Measurements from ENCODE around the gene HOMER2. TPM values are rescaled to one million over a fixed set of nuclear protein-coding genes. Genes with fewer than 3 reads are reported as not detected.

The HOMER2 gene
- total RNA-seq, 1 experiment from 2014 or later, result 8.8 TPM

DNA sequence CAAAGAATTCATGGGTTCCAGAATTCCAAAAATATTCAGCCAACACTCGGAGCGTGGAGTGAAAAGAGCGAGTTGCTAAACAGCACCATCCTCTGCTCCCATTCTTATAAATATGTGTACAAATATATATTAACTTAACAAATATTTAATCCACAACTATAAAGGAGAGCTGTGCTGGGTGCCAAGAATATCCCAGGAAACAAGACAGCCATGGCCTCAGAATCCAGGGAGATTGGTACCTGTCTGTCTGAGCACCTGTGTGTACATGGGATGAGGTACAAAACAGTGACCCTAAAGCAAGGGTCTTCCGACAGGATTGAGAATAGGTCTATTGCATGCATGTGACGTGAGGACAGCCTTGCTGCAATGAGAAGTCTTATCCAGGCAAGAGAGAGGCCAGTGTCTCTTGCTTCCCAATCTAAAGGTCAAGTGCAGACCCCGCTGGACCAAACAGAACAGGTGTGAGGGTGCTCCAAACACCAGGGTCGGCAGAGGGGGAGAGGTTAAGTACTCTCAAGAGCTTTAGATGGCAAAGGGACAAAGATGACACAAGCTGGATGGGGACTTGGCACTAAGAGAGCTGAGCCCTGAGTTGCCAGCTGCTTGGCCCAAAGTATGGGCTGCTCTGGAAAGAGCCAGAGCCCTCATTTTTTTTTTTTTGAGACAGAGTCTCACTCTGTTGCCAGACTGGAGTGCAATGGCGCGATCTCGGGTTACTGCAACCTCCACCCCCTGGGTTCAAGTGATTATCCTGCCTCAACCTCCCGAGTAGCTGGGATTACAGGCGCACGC is 36.2 kb downstream of the HOMER2 start:
- no peak for DNase-seq (ENCODE audit: unreplicated experiment)
- no peaks in the 10 kb centered on the region for H3K36me3 Mint-ChIP-seq (ENCODE audit: insufficient read depth, unreplicated experiment)
- TF ChIP-seq CTCF (IDR thresholded peaks at IDR 0.05; ENCODE audit: unreplicated experiment), result no peak
- peaks cover 6% of the 10 kb centered on the region for H3K4me1 Mint-ChIP-seq (ENCODE audit: insufficient read depth, unreplicated experiment)
- BruUV-seq (replicated peaks), result no TSS peak
- no peak overlapping the region for H3K4me3 Mint-ChIP-seq (ENCODE audit: unreplicated experiment)
- ChIA-PET POLR2A (no interaction called here), CTCF (interaction anchor here (1.2 kb wide), 1 partner anchor 13 kb away, joined by 3 read pairs; no protein-coding TSS in a partner anchor)
- H3K27me3 Mint-ChIP-seq (ENCODE audit: insufficient read depth, unreplicated experiment), result no peaks in the 10 kb centered on the region
- H3K27ac Mint-ChIP-seq (ENCODE audit: low read depth, unreplicated experiment), result no peak overlapping the region
- no peaks in the 10 kb centered on the region for H3K9me3 Mint-ChIP-seq (ENCODE audit: unreplicated experiment)
- intact Hi-C loops (cut with micrococcal nuclease), result no loop called here

- Mint-ChIP-seq H3K27ac (ENCODE audit: low read depth, unreplicated experiment) (no peak overlapping the region), H3K4me1 (ENCODE audit: insufficient read depth, unreplicated experiment) (peaks cover 5% of the 10 kb centered on the region), H3K4me3 (ENCODE audit: unreplicated experiment) (no peak overlapping the region), H3K36me3 (ENCODE audit: insufficient read depth, unreplicated experiment) (peaks cover 2% of the 10 kb centered on the region), H3K9me3 (ENCODE audit: unreplicated experiment) (peaks cover 2% of the 10 kb centered on the region), H3K27me3 (ENCODE audit: insufficient read depth, unreplicated experiment) (no peaks in the 10 kb centered on the region)
- intact Hi-C loops (cut with micrococcal nuclease), result no loop called here
- POLR2A ChIA-PET, result interaction anchor here (0.7 kb wide), 1 partner anchor 96 kb away, joined by 4 read pairs; no protein-coding TSS in a partner anchor
- no peak for TF ChIP-seq CTCF (IDR thresholded peaks at IDR 0.05; ENCODE audit: unreplicated experiment)
- CTCF ChIA-PET, result interaction anchor here (0.6 to 0.8 kb wide), 2 partner anchors 17 to 341 kb away, joined by 3 to 4 read pairs; no protein-coding TSS in a partner anchor
- no peak for DNase-seq (ENCODE audit: unreplicated experiment)
- BruUV-seq (replicated peaks), result no TSS peak
These were observed 38.1 kb downstream of the HOMER2 start for GRCh38 chr15:82914396-82914795.

DNA sequence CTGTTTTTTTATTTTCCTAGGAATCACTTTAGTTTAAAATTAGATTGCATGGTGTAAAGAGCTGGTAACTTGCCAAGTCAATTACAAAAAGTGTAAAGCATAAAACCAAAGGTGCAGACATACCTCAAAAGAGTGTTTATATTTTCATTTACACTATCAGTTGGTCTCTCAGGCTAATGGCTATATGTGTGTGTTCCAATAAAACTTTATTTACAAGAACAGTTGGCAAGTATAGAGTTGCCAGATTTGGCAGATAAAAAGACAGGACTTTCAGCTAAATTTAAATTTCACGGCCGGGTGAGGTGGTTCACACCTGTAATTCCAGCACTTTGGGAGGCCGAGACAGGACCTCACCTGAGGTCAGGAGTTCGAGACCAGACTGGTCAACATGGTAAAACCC is 41.1 kb downstream of the HOMER2 start:
- Mint-ChIP-seq H3K9me3 (ENCODE audit: unreplicated experiment) (peaks cover 22% of the 10 kb centered on the region), H3K36me3 (ENCODE audit: insufficient read depth, unreplicated experiment) (peaks cover 16% of the 10 kb centered on the region), H3K4me1 (ENCODE audit: insufficient read depth, unreplicated experiment) (no peaks in the 10 kb centered on the region), H3K4me3 (ENCODE audit: unreplicated experiment) (no peak overlapping the region), H3K27ac (ENCODE audit: low read depth, unreplicated experiment) (no peak overlapping the region), H3K27me3 (ENCODE audit: insufficient read depth, unreplicated experiment) (peaks cover 11% of the 10 kb centered on the region)
- intact Hi-C loops (cut with micrococcal nuclease), result no loop called here
- TF ChIP-seq CTCF (IDR thresholded peaks at IDR 0.05; ENCODE audit: unreplicated experiment), result no peak
- no peak for DNase-seq (ENCODE audit: unreplicated experiment)
- BruUV-seq (replicated peaks), result no TSS peak
- ChIA-PET CTCF (no interaction called here), POLR2A (no interaction called here)

GRCh38 chr15:82910721-82911120 is 41.8 kb downstream of the HOMER2 start:
- ChIA-PET POLR2A (no interaction called here), CTCF (no interaction called here)
- BruUV-seq (replicated peaks), result no TSS peak
- no peak for DNase-seq (ENCODE audit: unreplicated experiment)
- Mint-ChIP-seq H3K27ac (ENCODE audit: low read depth, unreplicated experiment) (no peak overlapping the region), H3K9me3 (ENCODE audit: unreplicated experiment) (peaks cover 22% of the 10 kb centered on the region), H3K4me1 (ENCODE audit: insufficient read depth, unreplicated experiment) (no peaks in the 10 kb centered on the region), H3K36me3 (ENCODE audit: insufficient read depth, unreplicated experiment) (peaks cover 16% of the 10 kb centered on the region), H3K27me3 (ENCODE audit: insufficient read depth, unreplicated experiment) (peaks cover 11% of the 10 kb centered on the region), H3K4me3 (ENCODE audit: unreplicated experiment) (no peak overlapping the region)
- no peak for TF ChIP-seq CTCF (IDR thresholded peaks at IDR 0.05; ENCODE audit: unreplicated experiment)
- intact Hi-C loops (cut with micrococcal nuclease), result no loop called here
